Panc1 (cell line): ENCODE measurements around the gene NUDT16L1. TPM values are rescaled to one million over a fixed set of nuclear protein-coding genes. Genes with fewer than 3 reads are reported as not detected.

Experiments used
- ATAC-seq: fragments of 200-7000 bp; cut with Tn5 transposase; 2 replicates; pipeline ENCODE4 v1.9.1; 2020; ENCODE audit warnings: mild to moderate bottlenecking, moderate library complexity
- BruUV-seq: library from RNA; stranded (reverse); fragments of 400-500 nt; replicated peaks from 2 replicates; lab custom pipeline; 2021; lab: Mats Ljungman, UMichigan
- CTCF ChIA-PET: fragments of 300-600 bp; sonication (Branson Sonifier 250); formaldehyde crosslinking; loops from one replicate; lab custom pipeline; 2022; ENCODE audit warnings: antibody characterized with exemption; lab: Charles Lee
- POLR2A ChIA-PET: fragments of 300-600 bp; sonication (Branson Sonifier 250); formaldehyde crosslinking; loops from one replicate; lab custom pipeline; 2022; ENCODE audit warnings: antibody characterized with exemption; lab: Charles Lee
- DNase-seq: peaks from one replicate; pipeline ENCODE4 v3.0.0-alpha.2; 2010; ENCODE audit warnings: low read depth, low spot score
- H3K27ac ChIP-seq: 2 replicates; pipeline ENCODE4 v1.5.1; 2011; ENCODE audit warnings: mild to moderate bottlenecking, low read length, inconsistent platforms
- H3K27me3 ChIP-seq: fragments of 200-500 bp; sonication (Bioruptor generic); 2 replicates; pipeline ENCODE4 v1.6.0; 2014; ENCODE audit warnings: low read length, inconsistent platforms; ENCODE audit not compliant: control insufficient read depth, insufficient read depth
- H3K36me3 ChIP-seq: fragments of 200-500 bp; sonication (Bioruptor generic); 2 replicates; pipeline ENCODE4 v1.5.1; 2014; ENCODE audit warnings: inconsistent platforms, mild to moderate bottlenecking, low read length, moderate library complexity; ENCODE audit not compliant: control insufficient read depth, insufficient read depth
- H3K4me1 ChIP-seq: 2 replicates; pipeline ENCODE4 v1.5.1; 2011; ENCODE audit warnings: inconsistent platforms, mild to moderate bottlenecking, low read length, moderate library complexity; ENCODE audit not compliant: control insufficient read depth, insufficient read depth
- H3K4me3 ChIP-seq, 2 experiments: 2 replicates each; pipeline ENCODE4 v1.5.1; 2011 to 2012; ENCODE audit warnings: low read depth in 2 of 2, low read length in 2 of 2, mild to moderate bottlenecking in 2 of 2, inconsistent platforms in 1 of 2, moderate library complexity in 1 of 2
- H3K9me3 ChIP-seq: fragments of 200-500 bp; sonication (Bioruptor generic); 2 replicates; pipeline ENCODE4 v1.5.1; 2014; ENCODE audit warnings: low read depth, mild to moderate bottlenecking, inconsistent platforms, low read length, moderate library complexity; ENCODE audit not compliant: control insufficient read depth, insufficient read depth
- POLR2AphosphoS5 ChIP-seq: IDR thresholded peaks from 2 replicates; pipeline ENCODE4 v1.6.1; 2012; ENCODE audit warnings: mild to moderate bottlenecking, low read depth, low read length, moderate library complexity
- REST ChIP-seq, 2 experiments: IDR thresholded peaks; 2 replicates each; pipeline ENCODE4 v1.6.1; 2011 to 2012; ENCODE audit warnings: low read depth in 2 of 2, control low read depth in 1 of 2, low read length in 1 of 2, mild to moderate bottlenecking in 1 of 2, moderate library complexity in 1 of 2; ENCODE audit not compliant: insufficient read depth in 1 of 2
- SIN3A ChIP-seq: IDR thresholded peaks from 2 replicates; pipeline ENCODE4 v1.6.1; 2012; ENCODE audit warnings: low read depth, mild to moderate bottlenecking, low read length, moderate library complexity, borderline replicate concordance; ENCODE audit not compliant: insufficient read depth
- TCF7L2 ChIP-seq: IDR thresholded peaks from 2 replicates; pipeline ENCODE4 v1.6.1; 2011; ENCODE audit warnings: mild to moderate bottlenecking, low read depth, low read length, inconsistent platforms
- in situ Hi-C: cut with HindIII; loops from 2 replicates; pipeline ENCODE4 v1.10.0; 2016; ENCODE audit warnings: low sequenced_read_pairs, low pct_unique_long_range_greater_than_20kb
- intact Hi-C: fragments of 100-400 bp; cut with micrococcal nuclease; formaldehyde crosslinking; loops from one replicate; pipeline ENCODE4 v1.10.0; 2022; ENCODE audit not compliant: unreplicated experiment
- total RNA-seq: library from RNA; stranded (reverse); gene quantifications from one replicate; pipeline ENCODE4 v1.2.1, GENCODE V29; 2021; ENCODE audit not compliant: unreplicated experiment
- TF ChIP-seq, protein P1 (sequence below): fragments of 450-650 bp; IDR thresholded peaks from 2 replicates; pipeline ENCODE4 v1.5.1; 2017; ENCODE audit warnings: mild to moderate bottlenecking

Gene NUDT16L1
- total RNA-seq, 1 experiment from 2014 or later = 42.9 TPM

- CTCF ChIA-PET = no interaction called here
- no peaks in the 10 kb centered on the region for H3K9me3 ChIP-seq
- no peaks in the 10 kb centered on the region for H3K27me3 ChIP-seq
- intact Hi-C loops = no loop called here
- H3K27ac ChIP-seq = no peak overlapping the region
- no peak for ATAC-seq
- BruUV-seq = no TSS peak
- H3K36me3 ChIP-seq = no peaks in the 10 kb centered on the region; the same call in 1 of the 2 replicates
- POLR2A ChIA-PET = no interaction called here
- TF ChIP-seq, protein P1, sequence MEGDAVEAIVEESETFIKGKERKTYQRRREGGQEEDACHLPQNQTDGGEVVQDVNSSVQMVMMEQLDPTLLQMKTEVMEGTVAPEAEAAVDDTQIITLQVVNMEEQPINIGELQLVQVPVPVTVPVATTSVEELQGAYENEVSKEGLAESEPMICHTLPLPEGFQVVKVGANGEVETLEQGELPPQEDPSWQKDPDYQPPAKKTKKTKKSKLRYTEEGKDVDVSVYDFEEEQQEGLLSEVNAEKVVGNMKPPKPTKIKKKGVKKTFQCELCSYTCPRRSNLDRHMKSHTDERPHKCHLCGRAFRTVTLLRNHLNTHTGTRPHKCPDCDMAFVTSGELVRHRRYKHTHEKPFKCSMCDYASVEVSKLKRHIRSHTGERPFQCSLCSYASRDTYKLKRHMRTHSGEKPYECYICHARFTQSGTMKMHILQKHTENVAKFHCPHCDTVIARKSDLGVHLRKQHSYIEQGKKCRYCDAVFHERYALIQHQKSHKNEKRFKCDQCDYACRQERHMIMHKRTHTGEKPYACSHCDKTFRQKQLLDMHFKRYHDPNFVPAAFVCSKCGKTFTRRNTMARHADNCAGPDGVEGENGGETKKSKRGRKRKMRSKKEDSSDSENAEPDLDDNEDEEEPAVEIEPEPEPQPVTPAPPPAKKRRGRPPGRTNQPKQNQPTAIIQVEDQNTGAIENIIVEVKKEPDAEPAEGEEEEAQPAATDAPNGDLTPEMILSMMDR = no peak
- DNase-seq = no peak
- no peaks in the 10 kb centered on the region for H3K4me1 ChIP-seq
- in situ Hi-C loops = no loop called here
- no peak overlapping the region for H3K4me3 ChIP-seq
These were observed 29.4 kb upstream of the NUDT16L1 start for GRCh38 chr16:4663777-4664465.

DNA sequence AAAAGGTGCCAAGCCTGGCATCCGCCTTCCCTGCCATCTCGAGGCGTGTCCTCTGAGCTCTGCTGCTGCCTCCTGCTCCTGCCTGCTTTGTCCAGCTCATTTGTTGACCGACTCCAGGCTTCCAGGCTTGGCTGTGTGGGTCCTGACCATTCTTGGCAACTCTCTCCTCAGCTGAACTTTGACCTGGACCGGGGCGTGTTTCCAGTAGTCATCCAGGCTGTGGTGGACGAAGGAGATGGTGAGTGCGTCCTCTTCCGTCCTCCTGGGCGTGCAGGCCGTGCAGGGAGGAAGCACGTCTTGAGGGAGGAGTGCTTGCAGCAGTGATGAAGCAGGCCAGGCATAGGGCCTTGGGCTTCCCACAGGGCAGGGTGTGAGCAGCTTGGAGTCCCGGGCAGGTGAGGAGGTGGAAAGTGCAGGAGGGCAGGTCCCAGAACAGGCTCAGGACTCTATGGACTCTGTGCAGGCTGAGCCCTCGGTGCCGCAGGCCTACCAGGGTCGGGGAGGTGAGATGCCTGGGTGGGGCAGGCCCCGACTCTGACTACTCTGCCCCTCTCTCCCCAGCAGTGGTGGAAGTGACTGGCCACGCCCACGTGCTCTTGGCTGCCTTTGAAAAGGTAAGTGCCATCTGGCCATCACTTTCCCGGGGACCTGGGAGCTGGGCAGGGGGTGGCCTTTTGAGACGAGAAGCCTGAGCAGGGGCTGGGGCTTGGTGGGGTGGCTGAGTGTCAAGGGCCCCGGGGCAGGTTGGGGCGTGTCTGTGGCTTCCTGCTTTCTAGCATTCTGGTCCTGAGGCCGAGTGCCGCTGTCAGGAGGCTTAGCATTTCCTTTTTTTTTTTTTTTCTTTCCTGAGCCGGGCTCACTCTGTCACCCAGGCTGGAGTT is 28.6 kb upstream of the NUDT16L1 start:
- no peaks in the 10 kb centered on the region for H3K27me3 ChIP-seq
- peaks cover 2% of the 10 kb centered on the region; the same call in 1 of the 2 replicates for H3K36me3 ChIP-seq
- no peaks in the 10 kb centered on the region for H3K9me3 ChIP-seq
- TF ChIP-seq REST (IDR thresholded peaks at IDR 0.05; ENCODE audit: insufficient read depth in 1 of 2, low read depth in 2 of 2, low read length in 1 of 2) = no peak
- TF ChIP-seq TCF7L2 = no peak
- TF ChIP-seq SIN3A = no peak
- TF ChIP-seq POLR2AphosphoS5 = no peak
- TF ChIP-seq, protein P1 = no peak
- ChIA-PET CTCF (no interaction called here), POLR2A (no interaction called here)
- no peaks in the 10 kb centered on the region for H3K4me1 ChIP-seq
- H3K4me3 ChIP-seq = no peak overlapping the region
- intact Hi-C loops = no loop called here
- H3K27ac ChIP-seq = no peak overlapping the region
- no peak for ATAC-seq
- in situ Hi-C loops = no loop called here
- BruUV-seq = no TSS peak
- no peak for DNase-seq
